ENCODE results near the gene ZNF853.
"Not testable (repeated sequence)": the region's sequence is repeated elsewhere in the genome, so short reads cannot be mapped to it uniquely, and the experiment has no call there.

Gene ZNF853

GRCh38 chr7:6652446-6653011 is 37.1 kb downstream of the ZNF853 start:
- no peak for DNase-seq (ENCODE audit: low spot score)

GRCh38 chr7:6653071-6654003 is 37.9 kb downstream of the ZNF853 start:
- no peak for DNase-seq (ENCODE audit: low spot score)

- no peak for DNase-seq (ENCODE audit: low spot score)
Observed at GRCh38 chr7:6654113-6654841, 38.9 kb downstream of the ZNF853 start.

- no peak for DNase-seq (ENCODE audit: low spot score)
Observed at GRCh38 chr7:6654842-6655610, 39.6 kb downstream of the ZNF853 start.

- DNase-seq (ENCODE audit: low spot score): no peak
Observed at GRCh38 chr7:6655636-6656385, 40.4 kb downstream of the ZNF853 start.

- no peak for DNase-seq (ENCODE audit: low spot score)
Observed at GRCh38 chr7:6656413-6656812, 41.0 kb downstream of the ZNF853 start.

GRCh38 chr7:6658618-6659345 is 43.4 kb downstream of the ZNF853 start:
- no peak for DNase-seq (ENCODE audit: low spot score)

- DNase-seq (ENCODE audit: low spot score): not testable (repeated sequence)
Observed at GRCh38 chr7:6670851-6671250, 55.4 kb downstream of the ZNF853 start.
